UCSD-AML1 (cell line): ENCODE measurements around the gene ZNF454.

Source experiments
- DNase-seq: peaks from one replicate; lab custom pipeline; 2025; ENCODE audit not compliant: unreplicated experiment; lab: John Stamatoyannopoulos, UW

The ZNF454 gene

GRCh38 chr5:178993236-178993765, 52.3 kb downstream of the ZNF454 start:
- no peak for DNase-seq

GRCh38 chr5:178993955-178994579, 53.1 kb downstream of the ZNF454 start:
- DNase-seq, result no peak

- DNase-seq, result no peak
Observed at GRCh38 chr5:178994580-178995340, 53.8 kb downstream of the ZNF454 start, which contains the start of gene GRM6. Gene GRM6 (minus strand): TSS chr5:178995320. CDS start chr5:178994944, 376 bp downstream.

- no peak for DNase-seq
Observed at GRCh38 chr5:178995341-178995690, 54.3 kb downstream of the ZNF454 start.

GRCh38 chr5:178996156-178996555, 55.2 kb downstream of the ZNF454 start:
- no peak for DNase-seq

GRCh38 chr5:178997191-178997590, 56.2 kb downstream of the ZNF454 start:
- no peak for DNase-seq

GRCh38 chr5:178998441-178998840, 57.4 kb downstream of the ZNF454 start:
- DNase-seq, result no peak

GRCh38 chr5:179006564-179006963, 65.6 kb downstream of the ZNF454 start:
- no peak for DNase-seq

- no peak for DNase-seq
Observed at GRCh38 chr5:179008667-179009066, 67.7 kb downstream of the ZNF454 start.
